GM23338 (cell line): ENCODE results near the gene SCG3. TPM values are rescaled to one million over a fixed set of nuclear protein-coding genes. Genes with fewer than 3 reads are reported as not detected.

Experiments
- ATAC-seq: fragments of 200-7000 bp; cut with Tn5 transposase; 3 replicates; pipeline ENCODE4 v1.9.1; 2020
- DNase-seq: peaks from one replicate; pipeline ENCODE4 v3.0.0-alpha.2; 2015; ENCODE audit warnings: low spot score
- H2AFZ ChIP-seq: fragments of 200-600 bp; sonication (generic); 2 replicates; pipeline ENCODE4 v1.8.0; 2016; ENCODE audit warnings: antibody characterized with exemption, mild to moderate bottlenecking, moderate library complexity
- H3F3A ChIP-seq: fragments of 200-600 bp; sonication (generic); replicated peaks from 2 replicates; pipeline ENCODE4 v1.8.0; 2017; ENCODE audit warnings: antibody characterized with exemption, mixed run types, low read depth
- H3K27ac ChIP-seq: fragments of 200-600 bp; sonication (generic); 2 replicates; pipeline ENCODE4 v1.6.1; 2016; ENCODE audit warnings: low read depth
- H3K27me3 ChIP-seq: fragments of 200-600 bp; sonication (generic); 2 replicates; pipeline ENCODE4 v1.8.0; 2016; ENCODE audit warnings: mild to moderate bottlenecking, mixed run types, moderate library complexity; ENCODE audit not compliant: insufficient read depth
- H3K36me3 ChIP-seq: fragments of 200-600 bp; sonication (generic); 2 replicates; pipeline ENCODE4 v1.8.0; 2016; ENCODE audit warnings: mild to moderate bottlenecking; ENCODE audit not compliant: insufficient read depth
- H3K4me1 ChIP-seq: fragments of 200-600 bp; sonication (generic); 2 replicates; pipeline ENCODE4 v1.8.0; 2016; ENCODE audit warnings: mild to moderate bottlenecking, moderate library complexity; ENCODE audit not compliant: insufficient read depth
- H3K4me2 ChIP-seq: fragments of 200-600 bp; sonication (generic); 2 replicates; pipeline ENCODE4 v1.7.1; 2017; ENCODE audit warnings: mixed run types
- H3K4me3 ChIP-seq: fragments of 200-600 bp; sonication (generic); 2 replicates; pipeline ENCODE4 v1.6.1; 2016; ENCODE audit warnings: mixed run types
- H3K79me2 ChIP-seq: fragments of 200-600 bp; sonication (generic); replicated peaks from 2 replicates; pipeline ENCODE4 v1.8.0; 2017; ENCODE audit warnings: mild to moderate bottlenecking; ENCODE audit not compliant: insufficient read depth
- H3K9me2 ChIP-seq: fragments of 200-600 bp; sonication (generic); 2 replicates; pipeline ENCODE4 v1.8.0; 2017; ENCODE audit not compliant: insufficient read depth
- H4K20me1 ChIP-seq: fragments of 200-600 bp; sonication (generic); replicated peaks from 2 replicates; pipeline ENCODE4 v1.8.0; 2017; ENCODE audit warnings: mild to moderate bottlenecking; ENCODE audit not compliant: insufficient read depth
- H3K27ac Mint-ChIP-seq: 2 replicates; pipeline ENCODE4 v1.8.0; 2020; ENCODE audit warnings: inconsistent platforms, mild to moderate bottlenecking, moderate library complexity, mixed read lengths
- H3K27me3 Mint-ChIP-seq: 3 replicates; pipeline ENCODE4 v1.8.0; 2022; ENCODE audit warnings: low read depth, mild to moderate bottlenecking, moderate library complexity, mixed read lengths, inconsistent platforms; ENCODE audit not compliant: insufficient read depth, poor library complexity
- H3K36me3 Mint-ChIP-seq: 3 replicates; pipeline ENCODE4 v1.8.0; 2021; ENCODE audit warnings: low read depth, mild to moderate bottlenecking, inconsistent platforms, moderate library complexity, mixed read lengths
- H3K4me1 Mint-ChIP-seq: 3 replicates; pipeline ENCODE4 v1.8.0; 2020; ENCODE audit warnings: mild to moderate bottlenecking, inconsistent platforms, mixed read lengths
- H3K4me3 Mint-ChIP-seq: 3 replicates; pipeline ENCODE4 v1.8.0; 2021; ENCODE audit warnings: moderate library complexity, mild to moderate bottlenecking, inconsistent platforms, mixed read lengths
- H3K9me3 Mint-ChIP-seq: 3 replicates; pipeline ENCODE4 v1.8.0; 2020; ENCODE audit warnings: moderate library complexity, mild to moderate bottlenecking, inconsistent platforms, mixed read lengths
- CREB1 ChIP-seq: fragments of 250-450 bp; sonication (Bioruptor Pico); IDR thresholded peaks from 2 replicates; pipeline ENCODE4 v1.5.0; 2020; ENCODE audit warnings: low read depth, mild to moderate bottlenecking, moderate library complexity
- ETS1 ChIP-seq: IDR thresholded peaks from 2 replicates; pipeline ENCODE4 v1.6.1; 2016; ENCODE audit warnings: antibody characterized with exemption
- EZH2 ChIP-seq: fragments of 200-600 bp; sonication (generic); IDR thresholded peaks from one replicate; pipeline ENCODE4 v1.8.0; 2017; ENCODE audit warnings: antibody characterized with exemption, mild to moderate bottlenecking, low read depth; ENCODE audit not compliant: unreplicated experiment
- EZH2phosphoT487 ChIP-seq: fragments of 200-600 bp; sonication (generic); IDR thresholded peaks from one replicate; pipeline ENCODE4 v1.8.1; 2018; ENCODE audit warnings: antibody characterized with exemption; ENCODE audit not compliant: unreplicated experiment
- JUNB ChIP-seq: IDR thresholded peaks from one replicate; pipeline ENCODE4 v1.6.1; 2016; ENCODE audit warnings: antibody characterized with exemption; ENCODE audit not compliant: unreplicated experiment
- NANOG ChIP-seq: IDR thresholded peaks from 2 replicates; pipeline ENCODE4 v1.6.1; 2016; ENCODE audit warnings: antibody characterized with exemption, borderline replicate concordance
- POLR2AphosphoS5 ChIP-seq: IDR thresholded peaks from 2 replicates; pipeline ENCODE4 v1.6.1; 2016; ENCODE audit warnings: antibody characterized with exemption, low read depth
- STAT1 ChIP-seq: IDR thresholded peaks from one replicate; pipeline ENCODE4 v1.6.1; 2016; ENCODE audit warnings: antibody characterized with exemption; ENCODE audit not compliant: unreplicated experiment
- ZNF114 ChIP-seq: fragments of 250-450 bp; sonication (Bioruptor Pico); IDR thresholded peaks from 2 replicates; pipeline ENCODE4 v1.5.0; 2020; ENCODE audit warnings: mild to moderate bottlenecking, moderate library complexity
- ZNF331 ChIP-seq: fragments of 250-450 bp; sonication (Bioruptor Pico); IDR thresholded peaks from 2 replicates; pipeline ENCODE4 v1.5.0; 2020; ENCODE audit warnings: low read depth, mild to moderate bottlenecking, moderate library complexity
- polyA plus RNA-seq: library from polyadenylated mRNA; unstranded; fragments of >200 nt; fragmentation: Nextera tagmentation; extraction: Ambion mirVana; gene quantifications from 2 replicates; pipeline ENCODE4 v1.2.1, GENCODE V29; 2016
- total RNA-seq: library from RNA; depleted of rRNA; stranded (reverse); fragments of >200 nt; shearing (Covaris generic); gene quantifications from 2 replicates; pipeline ENCODE4 v1.2.3, GENCODE V29; 2014
- TF ChIP-seq, protein P1 (sequence below): IDR thresholded peaks from one replicate; pipeline ENCODE4 v1.6.1; 2018; ENCODE audit warnings: antibody characterized with exemption; ENCODE audit not compliant: unreplicated experiment

SCG3 gene
- total and polyA plus RNA-seq, 2 experiments from 2014 or later, result 44.2 to 99.5 TPM

GRCh38 chr15:51765751-51766150, 84.4 kb downstream of the SCG3 start:
- ATAC-seq (peak; percentile 71), DNase-seq (no peak)

DNA sequence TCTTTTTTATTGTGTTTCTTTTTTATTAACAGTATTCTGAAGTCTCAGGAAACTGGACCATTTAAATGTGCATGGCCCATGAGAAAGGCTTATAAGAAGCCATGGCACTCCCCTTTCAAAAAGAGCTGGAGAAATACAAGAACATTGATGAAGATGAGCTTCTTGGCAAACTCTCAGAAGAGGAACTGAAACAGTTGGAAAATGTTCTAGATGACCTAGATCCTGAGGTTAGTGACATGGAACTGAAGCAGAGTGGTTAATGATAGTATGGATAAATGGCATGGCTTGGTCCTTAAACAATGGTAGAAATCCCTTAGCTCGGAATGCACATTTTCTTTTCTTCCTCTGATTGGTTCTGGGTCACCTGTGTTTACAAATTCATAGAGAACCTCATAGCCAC, 85.0 kb downstream of the SCG3 start:
- no peaks in the 10 kb centered on the region for H3F3A ChIP-seq
- H3K4me1 ChIP-seq, result peaks cover 8% of the 10 kb centered on the region
- H3K27me3 ChIP-seq, result no peaks in the 10 kb centered on the region
- no peak overlapping the region for H3K4me3 ChIP-seq
- no peaks in the 10 kb centered on the region for H3K36me3 ChIP-seq
- Mint-ChIP-seq H3K9me3 (no peaks in the 10 kb centered on the region), H3K27me3 (no peaks in the 10 kb centered on the region), H3K4me3 (no peak overlapping the region), H3K27ac (no peak overlapping the region), H3K36me3 (no peaks in the 10 kb centered on the region; the same call in 1 of the 3 replicates), H3K4me1 (peaks cover 11% of the 10 kb centered on the region; the same call in 2 of the 3 replicates)
- no peak for TF ChIP-seq ZNF114 (CRISPR knock-in tag)
- no peak overlapping the region for H3K4me2 ChIP-seq
- no peak overlapping the region for H3K27ac ChIP-seq
- DNase-seq, result no peak
- H3K9me2 ChIP-seq, result no peaks in the 10 kb centered on the region
- H3K79me2 ChIP-seq, result no peaks in the 10 kb centered on the region
- no peaks in the 10 kb centered on the region for H4K20me1 ChIP-seq
- no peak for ATAC-seq
- H2AFZ ChIP-seq, result no peak overlapping the region

More at GRCh38 chr15:51765751-51766150, 84.4 kb downstream of the SCG3 start:
- no peak overlapping the region for H3K4me2 ChIP-seq
- no peaks in the 10 kb centered on the region for H3K36me3 ChIP-seq
- no peaks in the 10 kb centered on the region for H3K27me3 ChIP-seq
- H3K4me1 Mint-ChIP-seq, result peaks cover 11% of the 10 kb centered on the region; the same call in 2 of the 3 replicates
- peaks cover 2% of the 10 kb centered on the region for H3K27me3 Mint-ChIP-seq
- H3K4me3 ChIP-seq, result no peak overlapping the region
- H3K9me3 Mint-ChIP-seq, result no peaks in the 10 kb centered on the region
- no peak overlapping the region for H3K27ac ChIP-seq
- TF ChIP-seq EZH2phosphoT487 (no peak), STAT1 (no peak), CREB1 (CRISPR knock-in tag) (no peak)
- H3K4me1 ChIP-seq, result peaks cover 8% of the 10 kb centered on the region
- no peak overlapping the region for H3K27ac Mint-ChIP-seq
- H4K20me1 ChIP-seq, result no peaks in the 10 kb centered on the region
- no peaks in the 10 kb centered on the region for H3K9me2 ChIP-seq
- no peaks in the 10 kb centered on the region; the same call in 1 of the 3 replicates for H3K36me3 Mint-ChIP-seq
- H3K4me3 Mint-ChIP-seq, result no peak overlapping the region
- no peaks in the 10 kb centered on the region for H3K79me2 ChIP-seq
- no peak overlapping the region for H2AFZ ChIP-seq
- H3F3A ChIP-seq, result no peaks in the 10 kb centered on the region

DNA sequence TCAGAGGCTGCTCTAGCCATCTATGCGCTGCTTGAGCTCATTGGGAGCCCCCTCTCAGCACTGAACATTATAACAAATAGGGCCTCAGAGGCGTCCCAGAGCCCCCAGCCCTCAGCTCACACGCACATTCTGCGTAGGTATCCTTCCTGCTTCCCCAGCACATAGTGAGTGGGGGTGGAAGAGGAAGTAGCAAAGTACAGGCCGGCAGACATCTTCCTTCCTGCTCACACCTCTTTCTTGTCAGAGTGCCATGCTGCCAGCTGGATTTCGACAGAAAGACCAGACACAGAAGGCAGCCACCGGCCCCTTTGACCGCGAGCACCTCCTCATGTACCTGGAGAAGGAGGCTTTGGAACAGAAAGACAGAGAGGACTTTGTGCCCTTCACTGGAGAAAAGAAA, 86.7 kb downstream of the SCG3 start:
- no peaks in the 10 kb centered on the region for H3K27me3 Mint-ChIP-seq
- no peaks in the 10 kb centered on the region; the same call in 1 of the 3 replicates for H3K36me3 Mint-ChIP-seq
- no peaks in the 10 kb centered on the region for H3K9me3 Mint-ChIP-seq
- H3K4me3 ChIP-seq, result no peak overlapping the region
- no peak overlapping the region for H2AFZ ChIP-seq
- peak overlapping the region; percentile 27; the same call in 1 of the 2 replicates for H3K27ac Mint-ChIP-seq
- peaks cover 11% of the 10 kb centered on the region; the same call in 2 of the 3 replicates for H3K4me1 Mint-ChIP-seq
- DNase-seq, result no peak
- no peaks in the 10 kb centered on the region for H3K27me3 ChIP-seq
- no peaks in the 10 kb centered on the region for H3F3A ChIP-seq
- H3K9me2 ChIP-seq, result no peaks in the 10 kb centered on the region
- peak overlapping the region; percentile 50; the same call in 1 of the 2 replicates for H3K4me2 ChIP-seq
- H3K36me3 ChIP-seq, result no peaks in the 10 kb centered on the region
- no peak overlapping the region for H3K4me3 Mint-ChIP-seq
- H3K27ac ChIP-seq, result no peak overlapping the region
- peak; percentile 56 for ATAC-seq
- peaks cover 8% of the 10 kb centered on the region for H3K4me1 ChIP-seq
- H4K20me1 ChIP-seq, result no peaks in the 10 kb centered on the region
- H3K79me2 ChIP-seq, result no peaks in the 10 kb centered on the region
- no peak for TF ChIP-seq POLR2AphosphoS5
- no peak for TF ChIP-seq CREB1 (CRISPR knock-in tag)
- TF ChIP-seq EZH2, result no peak
- TF ChIP-seq JUNB, result no peak
- TF ChIP-seq NANOG, result no peak
- no peak for TF ChIP-seq ZNF331 (CRISPR knock-in tag)
- no peak for TF ChIP-seq ETS1
- TF ChIP-seq, protein P1, sequence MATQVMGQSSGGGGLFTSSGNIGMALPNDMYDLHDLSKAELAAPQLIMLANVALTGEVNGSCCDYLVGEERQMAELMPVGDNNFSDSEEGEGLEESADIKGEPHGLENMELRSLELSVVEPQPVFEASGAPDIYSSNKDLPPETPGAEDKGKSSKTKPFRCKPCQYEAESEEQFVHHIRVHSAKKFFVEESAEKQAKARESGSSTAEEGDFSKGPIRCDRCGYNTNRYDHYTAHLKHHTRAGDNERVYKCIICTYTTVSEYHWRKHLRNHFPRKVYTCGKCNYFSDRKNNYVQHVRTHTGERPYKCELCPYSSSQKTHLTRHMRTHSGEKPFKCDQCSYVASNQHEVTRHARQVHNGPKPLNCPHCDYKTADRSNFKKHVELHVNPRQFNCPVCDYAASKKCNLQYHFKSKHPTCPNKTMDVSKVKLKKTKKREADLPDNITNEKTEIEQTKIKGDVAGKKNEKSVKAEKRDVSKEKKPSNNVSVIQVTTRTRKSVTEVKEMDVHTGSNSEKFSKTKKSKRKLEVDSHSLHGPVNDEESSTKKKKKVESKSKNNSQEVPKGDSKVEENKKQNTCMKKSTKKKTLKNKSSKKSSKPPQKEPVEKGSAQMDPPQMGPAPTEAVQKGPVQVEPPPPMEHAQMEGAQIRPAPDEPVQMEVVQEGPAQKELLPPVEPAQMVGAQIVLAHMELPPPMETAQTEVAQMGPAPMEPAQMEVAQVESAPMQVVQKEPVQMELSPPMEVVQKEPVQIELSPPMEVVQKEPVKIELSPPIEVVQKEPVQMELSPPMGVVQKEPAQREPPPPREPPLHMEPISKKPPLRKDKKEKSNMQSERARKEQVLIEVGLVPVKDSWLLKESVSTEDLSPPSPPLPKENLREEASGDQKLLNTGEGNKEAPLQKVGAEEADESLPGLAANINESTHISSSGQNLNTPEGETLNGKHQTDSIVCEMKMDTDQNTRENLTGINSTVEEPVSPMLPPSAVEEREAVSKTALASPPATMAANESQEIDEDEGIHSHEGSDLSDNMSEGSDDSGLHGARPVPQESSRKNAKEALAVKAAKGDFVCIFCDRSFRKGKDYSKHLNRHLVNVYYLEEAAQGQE, result no peak
